GM23338 (cell line): ENCODE results near the gene PXK. TPM values are rescaled to one million over a fixed set of nuclear protein-coding genes. Genes with fewer than 3 reads are reported as not detected.

Experiments used
- CREB1 ChIP-seq: fragments of 250-450 bp; sonication (Bioruptor Pico); IDR thresholded peaks from 2 replicates; pipeline ENCODE4 v1.5.0; 2020; ENCODE audit warnings: low read depth, mild to moderate bottlenecking, moderate library complexity
- CTCF ChIP-seq, 2 experiments: fragments of 200-600 bp in 1 of 2; sonication (generic) in 1 of 2; conservative IDR thresholded peaks; 2 replicates each; pipeline versions ENCODE4 v1.5.1 to v1.6.1; 2016 to 2017; ENCODE audit warnings: antibody characterized with exemption in 2 of 2, low read depth in 2 of 2, mild to moderate bottlenecking in 2 of 2, moderate library complexity in 1 of 2
- ETS1 ChIP-seq: IDR thresholded peaks from 2 replicates; pipeline ENCODE4 v1.6.1; 2016; ENCODE audit warnings: antibody characterized with exemption
- EZH2 ChIP-seq: fragments of 200-600 bp; sonication (generic); IDR thresholded peaks from one replicate; pipeline ENCODE4 v1.8.0; 2017; ENCODE audit warnings: antibody characterized with exemption, mild to moderate bottlenecking, low read depth; ENCODE audit not compliant: unreplicated experiment
- EZH2phosphoT487 ChIP-seq: fragments of 200-600 bp; sonication (generic); IDR thresholded peaks from one replicate; pipeline ENCODE4 v1.8.1; 2018; ENCODE audit warnings: antibody characterized with exemption; ENCODE audit not compliant: unreplicated experiment
- STAT1 ChIP-seq: IDR thresholded peaks from one replicate; pipeline ENCODE4 v1.6.1; 2016; ENCODE audit warnings: antibody characterized with exemption; ENCODE audit not compliant: unreplicated experiment
- ZNF462 ChIP-seq: fragments of 250-450 bp; sonication (Bioruptor Pico); IDR thresholded peaks from 2 replicates; pipeline ENCODE4 v1.5.0; 2020; ENCODE audit warnings: mild to moderate bottlenecking, moderate library complexity
- polyA plus RNA-seq: library from polyadenylated mRNA; unstranded; fragments of >200 nt; fragmentation: Nextera tagmentation; extraction: Ambion mirVana; gene quantifications from 2 replicates; pipeline ENCODE4 v1.2.1, GENCODE V29; 2016
- total RNA-seq: library from RNA; depleted of rRNA; stranded (reverse); fragments of >200 nt; shearing (Covaris generic); gene quantifications from 2 replicates; pipeline ENCODE4 v1.2.3, GENCODE V29; 2014

Gene PXK
- total and polyA plus RNA-seq, 2 experiments from 2014 or later = 6.4 to 6.5 TPM

GRCh38 chr3:58466899-58467563 is 134.3 kb downstream of the PXK start (continued):
- no peak for TF ChIP-seq CTCF (conservative IDR thresholded peaks at IDR 0.05; ENCODE audit: low read depth in 2 of 2)
- TF ChIP-seq ETS1 = no peak
- TF ChIP-seq CREB1 (CRISPR knock-in tag) = no peak
- no peak for TF ChIP-seq STAT1
- TF ChIP-seq EZH2phosphoT487 = no peak
- no peak for TF ChIP-seq ZNF462 (CRISPR knock-in tag)
- TF ChIP-seq EZH2 = no peak
